ENCODE results near the gene TRIM47. TPM values are rescaled to one million over a fixed set of nuclear protein-coding genes. Genes with fewer than 3 reads are reported as not detected.
A peak's percentile ranks its signal among the peaks of the same experiment; 100 is the strongest.
"Not testable (repeated sequence)": the region's sequence is repeated elsewhere in the genome, so short reads cannot be mapped to it uniquely, and the experiment has no call there.

The TRIM47 gene
- total RNA-seq, 1 experiment from 2014 or later = 25.7 TPM

DNA sequence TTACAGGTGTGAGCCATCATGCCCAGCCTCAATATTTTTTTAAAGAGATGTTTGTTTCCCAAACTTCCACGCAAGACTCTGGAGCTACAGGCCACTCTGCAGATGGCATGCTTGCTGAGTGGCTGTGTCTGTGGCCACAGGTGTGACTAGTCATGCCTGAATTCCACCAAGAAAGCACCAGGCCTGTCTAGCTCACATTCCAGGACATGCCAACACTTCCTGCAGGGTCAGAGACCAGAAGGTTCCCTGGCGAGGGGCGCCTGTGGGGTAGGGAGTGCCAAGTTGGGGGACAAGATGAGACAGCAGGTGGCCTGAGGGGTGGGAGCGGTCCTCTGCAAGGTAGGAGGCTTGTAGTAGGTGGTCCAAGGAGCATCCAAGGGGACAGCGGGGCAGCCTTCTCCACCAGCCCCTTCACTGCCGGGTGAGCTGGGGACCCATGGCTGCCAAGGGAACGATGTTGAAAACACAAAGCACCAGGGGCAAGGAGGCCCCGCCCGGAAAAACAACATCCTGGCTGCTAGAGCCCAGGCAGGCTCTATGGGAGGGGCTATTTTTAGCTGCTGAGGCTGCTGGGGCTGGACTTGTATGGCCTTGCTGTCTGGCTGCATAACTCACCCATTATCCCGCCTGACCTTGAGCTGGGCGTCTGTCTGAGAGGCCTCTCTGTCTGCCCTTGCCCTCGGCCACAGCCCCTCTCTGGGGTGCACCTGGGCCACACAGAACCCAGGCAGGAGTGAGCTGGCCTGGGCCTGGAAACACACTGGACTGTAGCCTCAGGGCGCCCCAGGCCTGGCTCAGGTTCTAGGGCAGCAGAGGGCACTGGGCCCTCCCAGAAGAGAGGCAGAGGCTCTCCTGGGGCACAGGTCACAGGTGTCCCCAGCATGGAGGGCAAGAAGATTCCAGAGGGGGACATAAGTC lies 5.7 kb downstream of the TRIM47 start:
- peaks cover 34% of the 10 kb centered on the region for H3K36me3 Mint-ChIP-seq (ENCODE audit: insufficient read depth, unreplicated experiment)
- H3K4me3 Mint-ChIP-seq (ENCODE audit: unreplicated experiment) = no peak overlapping the region
- H3K27me3 Mint-ChIP-seq (ENCODE audit: insufficient read depth, unreplicated experiment) = no peaks in the 10 kb centered on the region
- peak; percentile 78 for DNase-seq (ENCODE audit: unreplicated experiment)
- no TSS peak for BruUV-seq (replicated peaks)
- H3K9me3 Mint-ChIP-seq (ENCODE audit: unreplicated experiment) = no peaks in the 10 kb centered on the region
- H3K4me1 Mint-ChIP-seq (ENCODE audit: insufficient read depth, unreplicated experiment) = peaks cover 33% of the 10 kb centered on the region
- CTCF ChIA-PET = interaction anchor here (0.5 to 1.5 kb wide), 4 partner anchors 11 to 80 kb away, joined by 3 to 4 read pairs (median 4); no protein-coding TSS in a partner anchor
- intact Hi-C loops (cut with micrococcal nuclease) = no loop called here
- H3K27ac Mint-ChIP-seq (ENCODE audit: low read depth, unreplicated experiment) = peak overlapping the region; percentile 78
- POLR2A ChIA-PET = interaction anchor here (0.6 to 2.7 kb wide), 17 partner anchors 9 to 576 kb away, joined by 3 to 32 read pairs (median 3); partner anchors contain the start of genes MRPL38, TRIM65 and WBP2
- TF ChIP-seq, protein P1, sequence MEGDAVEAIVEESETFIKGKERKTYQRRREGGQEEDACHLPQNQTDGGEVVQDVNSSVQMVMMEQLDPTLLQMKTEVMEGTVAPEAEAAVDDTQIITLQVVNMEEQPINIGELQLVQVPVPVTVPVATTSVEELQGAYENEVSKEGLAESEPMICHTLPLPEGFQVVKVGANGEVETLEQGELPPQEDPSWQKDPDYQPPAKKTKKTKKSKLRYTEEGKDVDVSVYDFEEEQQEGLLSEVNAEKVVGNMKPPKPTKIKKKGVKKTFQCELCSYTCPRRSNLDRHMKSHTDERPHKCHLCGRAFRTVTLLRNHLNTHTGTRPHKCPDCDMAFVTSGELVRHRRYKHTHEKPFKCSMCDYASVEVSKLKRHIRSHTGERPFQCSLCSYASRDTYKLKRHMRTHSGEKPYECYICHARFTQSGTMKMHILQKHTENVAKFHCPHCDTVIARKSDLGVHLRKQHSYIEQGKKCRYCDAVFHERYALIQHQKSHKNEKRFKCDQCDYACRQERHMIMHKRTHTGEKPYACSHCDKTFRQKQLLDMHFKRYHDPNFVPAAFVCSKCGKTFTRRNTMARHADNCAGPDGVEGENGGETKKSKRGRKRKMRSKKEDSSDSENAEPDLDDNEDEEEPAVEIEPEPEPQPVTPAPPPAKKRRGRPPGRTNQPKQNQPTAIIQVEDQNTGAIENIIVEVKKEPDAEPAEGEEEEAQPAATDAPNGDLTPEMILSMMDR (IDR thresholded peaks at IDR 0.05; ENCODE audit: unreplicated experiment) = no peak

DNA sequence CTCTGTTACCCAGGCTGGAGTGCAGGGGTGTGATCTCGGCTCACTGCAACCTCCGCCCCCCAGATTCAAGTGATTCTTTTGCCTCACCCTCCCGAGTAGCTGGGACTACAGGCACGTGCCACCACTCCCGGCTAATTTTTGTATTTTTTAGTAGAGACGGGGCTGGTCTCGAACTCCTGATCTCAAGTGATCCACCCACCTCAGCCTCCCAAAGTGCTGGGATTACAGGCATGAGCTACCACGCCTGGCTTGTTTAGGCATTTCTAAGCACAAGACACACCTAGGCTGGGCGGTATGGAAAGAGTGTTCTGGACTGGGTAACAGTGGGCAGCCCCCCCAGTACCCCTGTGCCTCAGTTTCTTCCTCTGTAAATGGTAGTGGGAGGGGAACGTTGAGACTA lies 8.2 kb downstream of the TRIM47 start:
- H3K9me3 Mint-ChIP-seq (ENCODE audit: unreplicated experiment); H3K4me3 Mint-ChIP-seq (ENCODE audit: unreplicated experiment); H3K27me3 Mint-ChIP-seq (ENCODE audit: insufficient read depth, unreplicated experiment); DNase-seq (ENCODE audit: unreplicated experiment); BruUV-seq (replicated peaks); intact Hi-C loops (cut with micrococcal nuclease): not testable (repeated sequence)
- peak overlapping the region; percentile 81 for H3K27ac Mint-ChIP-seq (ENCODE audit: low read depth, unreplicated experiment)
- H3K36me3 Mint-ChIP-seq (ENCODE audit: insufficient read depth, unreplicated experiment) = peaks cover 18% of the 10 kb centered on the region
- ChIA-PET CTCF (interaction anchor here (0.6 to 1.0 kb wide), 2 partner anchors 9 to 40 kb away, joined by 4 to 7 read pairs; no protein-coding TSS in a partner anchor), POLR2A (interaction anchor here (1.0 to 4.6 kb wide), 3 partner anchors 10 to 86 kb away, joined by 3 to 30 read pairs (median 4); partner anchors contain the start of gene WBP2)
- H3K4me1 Mint-ChIP-seq (ENCODE audit: insufficient read depth, unreplicated experiment) = peaks cover 20% of the 10 kb centered on the region

DNA sequence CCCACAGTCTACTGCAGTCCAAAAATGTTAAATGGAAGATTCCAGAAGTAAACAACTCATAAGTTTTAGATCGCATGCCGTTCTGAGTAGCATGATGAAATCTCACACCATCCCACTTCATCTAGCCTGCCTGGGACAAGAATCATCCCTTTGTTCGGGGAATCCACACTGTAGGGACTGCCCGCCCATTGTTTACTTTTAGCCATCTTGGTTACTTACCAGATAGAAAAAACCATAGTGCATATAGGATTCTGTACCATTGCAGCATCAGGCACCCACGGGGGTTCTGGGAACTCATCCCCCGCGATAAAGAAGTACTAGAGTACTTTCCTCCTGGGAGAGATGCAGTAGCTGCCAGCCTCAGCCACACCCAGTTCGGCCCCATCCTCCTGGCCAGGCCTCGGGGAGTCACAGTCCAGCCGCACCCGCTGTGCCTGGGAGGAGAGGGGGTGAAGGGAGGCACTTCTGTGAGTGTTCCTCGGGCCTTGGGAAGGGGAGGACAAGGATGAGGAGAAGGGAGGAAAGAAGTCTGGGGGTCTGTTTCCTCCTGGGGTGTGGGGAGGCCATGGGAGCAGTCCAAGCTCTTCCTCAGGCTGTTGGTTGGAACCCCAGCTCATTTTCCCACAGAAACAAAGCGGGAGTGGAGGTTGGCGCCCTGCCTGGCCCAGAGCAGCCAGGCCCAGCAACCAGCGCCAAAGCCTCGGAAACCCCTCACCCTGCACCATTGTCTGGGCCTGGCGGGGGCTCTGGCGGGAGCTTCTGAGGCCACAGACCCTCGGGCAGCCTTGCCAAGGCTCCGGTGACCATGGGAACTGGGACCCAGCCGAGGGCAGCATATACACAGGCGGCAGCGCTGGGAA lies 8.9 kb downstream of the TRIM47 start:
- H3K4me3 Mint-ChIP-seq (ENCODE audit: unreplicated experiment) = peak overlapping the region; percentile 35
- intact Hi-C loops (cut with micrococcal nuclease) = no loop called here
- H3K36me3 Mint-ChIP-seq (ENCODE audit: insufficient read depth, unreplicated experiment) = peaks cover 17% of the 10 kb centered on the region
- ChIA-PET POLR2A (interaction anchor here (0.5 to 4.6 kb wide), 4 partner anchors 10 to 86 kb away, joined by 3 to 30 read pairs (median 4); partner anchors contain the start of gene WBP2), CTCF (interaction anchor here (1.0 kb wide), 1 partner anchor 8 kb away, joined by 7 read pairs; no protein-coding TSS in a partner anchor)
- peak overlapping the region; percentile 81 for H3K27ac Mint-ChIP-seq (ENCODE audit: low read depth, unreplicated experiment)
- TF ChIP-seq, protein P1 (IDR thresholded peaks at IDR 0.05; ENCODE audit: unreplicated experiment) = no peak
- no TSS peak for BruUV-seq (replicated peaks)
- no peaks in the 10 kb centered on the region for H3K9me3 Mint-ChIP-seq (ENCODE audit: unreplicated experiment)
- peak; percentile 70 for DNase-seq (ENCODE audit: unreplicated experiment)
- peaks cover 20% of the 10 kb centered on the region for H3K4me1 Mint-ChIP-seq (ENCODE audit: insufficient read depth, unreplicated experiment)
- no peaks in the 10 kb centered on the region for H3K27me3 Mint-ChIP-seq (ENCODE audit: insufficient read depth, unreplicated experiment)

DNA sequence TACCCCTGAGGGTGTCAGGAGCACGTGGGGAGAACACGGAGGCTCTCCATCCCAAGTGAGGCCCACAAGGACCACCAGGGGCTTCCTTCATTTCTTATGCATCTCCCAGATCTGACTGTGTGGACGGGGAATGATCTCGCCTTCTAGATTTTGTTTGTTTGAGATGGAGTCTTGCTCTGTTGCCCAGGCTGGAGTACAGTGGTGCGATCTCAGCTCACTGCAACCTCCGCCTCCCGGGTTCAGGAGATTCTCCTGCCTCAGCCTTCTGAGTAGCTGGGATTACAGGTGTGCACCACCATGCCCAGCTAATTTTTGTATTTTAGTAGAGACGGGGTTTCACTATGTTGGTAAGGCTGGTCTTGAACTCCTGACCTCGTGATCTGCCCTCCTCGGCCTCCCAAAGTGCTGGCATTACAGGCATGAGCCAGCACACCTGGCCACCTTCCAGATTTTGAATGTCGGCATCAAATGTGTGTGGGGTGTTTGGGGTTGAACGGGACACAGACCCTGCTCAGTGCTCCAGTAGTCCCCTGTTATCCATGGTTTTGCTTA lies 9.6 kb downstream of the TRIM47 start:
- H3K4me3 Mint-ChIP-seq (ENCODE audit: unreplicated experiment); DNase-seq (ENCODE audit: unreplicated experiment); H3K27me3 Mint-ChIP-seq (ENCODE audit: insufficient read depth, unreplicated experiment); intact Hi-C loops (cut with micrococcal nuclease); H3K9me3 Mint-ChIP-seq (ENCODE audit: unreplicated experiment); CTCF ChIA-PET; BruUV-seq (replicated peaks): not testable (repeated sequence)
- peaks cover 13% of the 10 kb centered on the region for H3K36me3 Mint-ChIP-seq (ENCODE audit: insufficient read depth, unreplicated experiment)
- peaks cover 20% of the 10 kb centered on the region for H3K4me1 Mint-ChIP-seq (ENCODE audit: insufficient read depth, unreplicated experiment)
- peak overlapping the region; percentile 81 for H3K27ac Mint-ChIP-seq (ENCODE audit: low read depth, unreplicated experiment)
- POLR2A ChIA-PET = interaction anchor here (0.5 to 4.6 kb wide), 6 partner anchors 8 to 629 kb away, joined by 3 to 30 read pairs (median 4); partner anchors contain the start of gene WBP2

DNA sequence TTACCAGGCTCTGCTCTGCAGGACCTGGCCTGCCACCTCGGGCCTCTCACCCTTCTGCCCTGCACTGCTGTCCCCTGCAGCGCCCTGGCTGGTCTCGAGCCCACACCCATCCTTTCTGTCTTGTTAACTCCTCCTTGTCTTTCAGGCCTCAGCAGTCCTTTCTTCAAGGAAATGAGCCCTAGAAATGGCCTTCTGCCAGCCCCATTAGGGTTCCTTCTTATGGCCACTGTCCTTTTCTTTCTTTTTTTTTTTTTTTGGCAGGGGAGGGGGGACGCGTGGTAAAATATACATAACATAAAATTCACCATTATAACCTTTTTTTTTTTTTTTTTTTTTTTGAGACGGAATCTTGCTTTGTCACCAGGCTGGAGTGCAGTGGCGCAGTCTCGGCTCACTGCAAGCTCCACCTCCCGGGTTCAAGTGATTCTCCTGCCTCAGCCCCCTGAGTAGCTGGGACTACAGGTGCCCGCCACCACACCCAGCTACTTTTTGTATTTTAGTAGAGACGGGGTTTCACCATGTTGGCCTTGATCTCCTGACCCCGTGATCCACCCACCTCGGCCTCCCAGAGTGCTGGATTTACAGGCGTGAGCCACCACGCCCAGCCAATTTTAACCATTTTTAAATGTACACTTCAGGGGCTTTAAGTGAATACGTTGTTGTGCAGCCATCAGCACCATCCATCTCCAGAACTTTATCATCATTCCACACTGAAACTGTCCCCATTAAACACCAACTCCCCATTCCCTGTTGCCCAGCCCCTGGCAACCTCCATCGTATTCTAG lies 12.8 kb downstream of the TRIM47 start:
- H3K27me3 Mint-ChIP-seq (ENCODE audit: insufficient read depth, unreplicated experiment); H3K4me3 Mint-ChIP-seq (ENCODE audit: unreplicated experiment); H3K27ac Mint-ChIP-seq (ENCODE audit: low read depth, unreplicated experiment); DNase-seq (ENCODE audit: unreplicated experiment); intact Hi-C loops (cut with micrococcal nuclease); H3K36me3 Mint-ChIP-seq (ENCODE audit: insufficient read depth, unreplicated experiment); BruUV-seq (replicated peaks); H3K9me3 Mint-ChIP-seq (ENCODE audit: unreplicated experiment): not testable (repeated sequence)
- ChIA-PET CTCF (interaction anchor here (0.6 to 0.9 kb wide), 2 partner anchors 19 to 20 kb away, joined by 3 read pairs; no protein-coding TSS in a partner anchor), POLR2A (interaction anchor here (1.2 kb wide), 1 partner anchor 11 kb away, joined by 3 read pairs; the partner anchor contains the start of gene WBP2)
- peaks cover 16% of the 10 kb centered on the region for H3K4me1 Mint-ChIP-seq (ENCODE audit: insufficient read depth, unreplicated experiment)

DNA sequence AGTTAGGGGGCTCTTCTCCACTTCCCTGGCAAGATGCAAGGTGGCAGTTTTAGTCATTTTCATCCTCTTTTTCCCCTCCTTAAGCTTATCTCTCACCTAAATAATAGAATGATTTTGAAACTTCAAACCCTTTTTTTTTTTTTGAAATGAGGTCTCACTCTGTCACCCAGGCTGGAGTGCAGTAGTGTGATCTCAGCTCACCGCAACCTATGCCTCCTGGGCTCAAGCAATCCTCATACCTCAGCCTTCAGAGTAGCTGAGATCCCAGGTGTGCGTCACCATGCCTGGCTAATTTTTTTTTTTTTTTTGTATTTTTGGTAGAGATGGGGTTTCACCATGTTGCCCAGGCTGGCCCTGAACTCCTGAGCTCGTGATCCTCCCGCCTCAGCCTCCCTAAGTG lies 13.5 kb downstream of the TRIM47 start:
- BruUV-seq (replicated peaks); DNase-seq (ENCODE audit: unreplicated experiment); H3K36me3 Mint-ChIP-seq (ENCODE audit: insufficient read depth, unreplicated experiment); H3K9me3 Mint-ChIP-seq (ENCODE audit: unreplicated experiment); H3K27me3 Mint-ChIP-seq (ENCODE audit: insufficient read depth, unreplicated experiment); H3K4me3 Mint-ChIP-seq (ENCODE audit: unreplicated experiment); H3K27ac Mint-ChIP-seq (ENCODE audit: low read depth, unreplicated experiment); intact Hi-C loops (cut with micrococcal nuclease): not testable (repeated sequence)
- POLR2A ChIA-PET = interaction anchor here (1.2 kb wide), 1 partner anchor 10 kb away, joined by 3 read pairs; the partner anchor contains the start of gene WBP2
- CTCF ChIA-PET = interaction anchor here (0.6 to 0.9 kb wide), 2 partner anchors 19 to 452 kb away, joined by 3 to 7 read pairs; no protein-coding TSS in a partner anchor
- peaks cover 12% of the 10 kb centered on the region for H3K4me1 Mint-ChIP-seq (ENCODE audit: insufficient read depth, unreplicated experiment)
